Neural cell (in vitro differentiated cells): ENCODE measurements around the gene GRM3. TPM values are rescaled to one million over a fixed set of nuclear protein-coding genes. Genes with fewer than 3 reads are reported as not detected.

Experiments used
- H2AFZ ChIP-seq: fragments of 200-600, 300-800 bp; sonication (generic), shearing (Covaris generic); 2 replicates; pipeline ENCODE4 v1.6.0; 2014; ENCODE audit warnings: low read depth, mild to moderate bottlenecking, antibody characterized with exemption, low read length, moderate library complexity
- H3F3A ChIP-seq: fragments of 200-600 bp; shearing (Covaris generic); 2 replicates; pipeline ENCODE4 v1.6.1; 2016; ENCODE audit warnings: mild to moderate bottlenecking, moderate library complexity, mixed read lengths, antibody characterized with exemption, low read length; ENCODE audit not compliant: insufficient read depth, poor library complexity, severe bottlenecking
- H3K27ac ChIP-seq: fragments of 200-600, 300-800 bp; sonication (generic), shearing (Covaris generic); 2 replicates; pipeline ENCODE4 v1.5.1; 2014; ENCODE audit warnings: mild to moderate bottlenecking, low read length, moderate library complexity
- H3K27me3 ChIP-seq: fragments of 300-800, 200-600 bp; sonication (generic), shearing (Covaris generic); 2 replicates; pipeline ENCODE4 v1.6.0; 2014; ENCODE audit warnings: mild to moderate bottlenecking, low read depth, low read length, moderate library complexity; ENCODE audit not compliant: insufficient read depth
- H3K36me3 ChIP-seq: fragments of 300-800, 200-600 bp; sonication (generic), shearing (Covaris generic); 2 replicates; pipeline ENCODE4 v1.5.1; 2014; ENCODE audit warnings: mild to moderate bottlenecking, antibody characterized with exemption, low read length, moderate library complexity; ENCODE audit not compliant: insufficient read depth
- H3K4me2 ChIP-seq: fragments of 300-800, 200-600 bp; sonication (generic), shearing (Covaris generic); 2 replicates; pipeline ENCODE4 v1.6.0; 2014; ENCODE audit warnings: mild to moderate bottlenecking, low read length
- H3K4me3 ChIP-seq: fragments of 300-800, 200-600 bp; sonication (generic), shearing (Covaris generic); 2 replicates; pipeline ENCODE4 v1.5.1; 2014; ENCODE audit warnings: mild to moderate bottlenecking, low read length, moderate library complexity
- H3K79me2 ChIP-seq: fragments of 200-600 bp; shearing (Covaris generic); replicated peaks from 2 replicates; pipeline ENCODE4 v1.6.0; 2014; ENCODE audit warnings: mild to moderate bottlenecking, low read length, moderate library complexity; ENCODE audit not compliant: insufficient read depth
- H3K9ac ChIP-seq: fragments of 300-800, 200-600 bp; sonication (generic), shearing (Covaris generic); 2 replicates; pipeline ENCODE4 v1.6.1; 2016; ENCODE audit warnings: mild to moderate bottlenecking, low read length, mixed read lengths
- H3K9me2 ChIP-seq: fragments of 200-600 bp; shearing (Covaris generic); 2 replicates; pipeline ENCODE4 v1.6.1; 2016; ENCODE audit warnings: mild to moderate bottlenecking, low read length, mixed read lengths; ENCODE audit not compliant: insufficient read depth
- H3K9me3 ChIP-seq: fragments of 200-600, 300-800 bp; sonication (generic), shearing (Covaris generic); 2 replicates; pipeline ENCODE4 v1.6.1; 2016; ENCODE audit warnings: mild to moderate bottlenecking, mixed run types, low read length, moderate library complexity, mixed read lengths
- H4K20me1 ChIP-seq: fragments of 200-600 bp; shearing (Covaris generic); 2 replicates; pipeline ENCODE4 v1.6.1; 2016; ENCODE audit warnings: mild to moderate bottlenecking, mixed run types; ENCODE audit not compliant: insufficient read depth
- EP300 ChIP-seq: fragments of 450-650 bp; conservative IDR thresholded peaks from 2 replicates; pipeline ENCODE4 v1.6.1; 2014; ENCODE audit warnings: antibody characterized with exemption, mild to moderate bottlenecking, moderate library complexity; ENCODE audit not compliant: poor library complexity, severe bottlenecking
- EZH2 ChIP-seq: fragments of 200-600, 300-800 bp; shearing (Covaris generic), sonication (generic); IDR thresholded peaks from 2 replicates; pipeline ENCODE4 v1.6.1; 2014; ENCODE audit warnings: antibody characterized with exemption, low read length, borderline replicate concordance, mild to moderate bottlenecking; ENCODE audit not compliant: insufficient read depth, poor library complexity, severe bottlenecking
- MXI1 ChIP-seq: fragments of 450-650 bp; conservative IDR thresholded peaks from 2 replicates; pipeline ENCODE4 v1.6.1; 2014; ENCODE audit warnings: antibody characterized with exemption, mild to moderate bottlenecking; ENCODE audit not compliant: poor library complexity, severe bottlenecking
- POLR2AphosphoS5 ChIP-seq: IDR thresholded peaks from 2 replicates; pipeline ENCODE4 v1.6.1; 2012
- RAD21 ChIP-seq: fragments of 450-650 bp; conservative IDR thresholded peaks from 2 replicates; pipeline ENCODE4 v1.6.1; 2014; ENCODE audit warnings: antibody characterized with exemption, mild to moderate bottlenecking, moderate library complexity
- SMC3 ChIP-seq: fragments of 450-650 bp; conservative IDR thresholded peaks from 2 replicates; pipeline ENCODE4 v1.6.1; 2014; ENCODE audit warnings: antibody characterized with exemption, mild to moderate bottlenecking, moderate library complexity; ENCODE audit not compliant: poor library complexity
- TAF1 ChIP-seq: IDR thresholded peaks from 2 replicates; pipeline ENCODE4 v1.6.1; 2012; ENCODE audit warnings: low read depth
- polyA plus RNA-seq: library from polyadenylated mRNA; depleted of rRNA; stranded (reverse); fragments of >200 nt; gene quantifications from 2 replicates; pipeline ENCODE4 v1.2.3, GENCODE V29; 2014
- TF ChIP-seq, protein P1 (sequence below): IDR thresholded peaks from 2 replicates; pipeline ENCODE4 v1.6.1; 2012; ENCODE audit warnings: borderline replicate concordance
- TF ChIP-seq, protein P2 (sequence below): fragments of 450-650 bp; IDR thresholded peaks from 2 replicates; pipeline ENCODE4 v1.5.1; 2014; ENCODE audit warnings: antibody characterized with exemption, mild to moderate bottlenecking, moderate library complexity; ENCODE audit not compliant: poor library complexity, severe bottlenecking

Gene GRM3
- polyA plus RNA-seq, 1 donor from 2014 or later: 15.9 TPM

DNA sequence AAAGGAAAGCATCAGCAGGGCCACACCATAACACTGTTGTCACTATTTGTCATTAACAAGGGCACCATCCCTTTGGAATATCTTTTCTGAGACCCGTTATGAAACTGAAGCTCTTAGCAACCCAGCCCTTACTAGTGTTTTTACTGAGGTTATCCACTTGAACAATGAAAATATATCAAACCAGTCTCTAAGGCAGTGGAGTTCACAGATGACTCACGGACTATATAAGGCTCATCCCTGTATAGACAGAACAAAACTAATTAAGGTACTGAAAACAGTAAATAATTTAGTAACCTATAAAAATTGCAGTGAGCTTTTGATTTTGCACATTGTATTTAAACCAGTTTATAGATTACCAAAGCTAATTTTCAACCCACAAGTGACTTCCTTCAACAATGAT lies 219.7 kb downstream of the GRM3 start:
- Histone ChIP-seq H3K4me3 (no peak overlapping the region), H3K4me2 (no peak overlapping the region), H3K79me2 (no peaks in the 10 kb centered on the region), H3K9me3 (no peaks in the 10 kb centered on the region), H2AFZ (no peak overlapping the region), H3K9me2 (no peaks in the 10 kb centered on the region), H3K27me3 (no peaks in the 10 kb centered on the region), H3K27ac (no peak overlapping the region), H4K20me1 (no peaks in the 10 kb centered on the region), H3F3A (no peaks in the 10 kb centered on the region), H3K36me3 (no peaks in the 10 kb centered on the region), H3K9ac (no peak overlapping the region)
- TF ChIP-seq EP300 (no peak), EZH2 (no peak), MXI1 (no peak), POLR2AphosphoS5 (no peak), RAD21 (no peak), SMC3 (no peak)
- TF ChIP-seq, protein P1, sequence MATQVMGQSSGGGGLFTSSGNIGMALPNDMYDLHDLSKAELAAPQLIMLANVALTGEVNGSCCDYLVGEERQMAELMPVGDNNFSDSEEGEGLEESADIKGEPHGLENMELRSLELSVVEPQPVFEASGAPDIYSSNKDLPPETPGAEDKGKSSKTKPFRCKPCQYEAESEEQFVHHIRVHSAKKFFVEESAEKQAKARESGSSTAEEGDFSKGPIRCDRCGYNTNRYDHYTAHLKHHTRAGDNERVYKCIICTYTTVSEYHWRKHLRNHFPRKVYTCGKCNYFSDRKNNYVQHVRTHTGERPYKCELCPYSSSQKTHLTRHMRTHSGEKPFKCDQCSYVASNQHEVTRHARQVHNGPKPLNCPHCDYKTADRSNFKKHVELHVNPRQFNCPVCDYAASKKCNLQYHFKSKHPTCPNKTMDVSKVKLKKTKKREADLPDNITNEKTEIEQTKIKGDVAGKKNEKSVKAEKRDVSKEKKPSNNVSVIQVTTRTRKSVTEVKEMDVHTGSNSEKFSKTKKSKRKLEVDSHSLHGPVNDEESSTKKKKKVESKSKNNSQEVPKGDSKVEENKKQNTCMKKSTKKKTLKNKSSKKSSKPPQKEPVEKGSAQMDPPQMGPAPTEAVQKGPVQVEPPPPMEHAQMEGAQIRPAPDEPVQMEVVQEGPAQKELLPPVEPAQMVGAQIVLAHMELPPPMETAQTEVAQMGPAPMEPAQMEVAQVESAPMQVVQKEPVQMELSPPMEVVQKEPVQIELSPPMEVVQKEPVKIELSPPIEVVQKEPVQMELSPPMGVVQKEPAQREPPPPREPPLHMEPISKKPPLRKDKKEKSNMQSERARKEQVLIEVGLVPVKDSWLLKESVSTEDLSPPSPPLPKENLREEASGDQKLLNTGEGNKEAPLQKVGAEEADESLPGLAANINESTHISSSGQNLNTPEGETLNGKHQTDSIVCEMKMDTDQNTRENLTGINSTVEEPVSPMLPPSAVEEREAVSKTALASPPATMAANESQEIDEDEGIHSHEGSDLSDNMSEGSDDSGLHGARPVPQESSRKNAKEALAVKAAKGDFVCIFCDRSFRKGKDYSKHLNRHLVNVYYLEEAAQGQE: no peak
- TF ChIP-seq, protein P2, sequence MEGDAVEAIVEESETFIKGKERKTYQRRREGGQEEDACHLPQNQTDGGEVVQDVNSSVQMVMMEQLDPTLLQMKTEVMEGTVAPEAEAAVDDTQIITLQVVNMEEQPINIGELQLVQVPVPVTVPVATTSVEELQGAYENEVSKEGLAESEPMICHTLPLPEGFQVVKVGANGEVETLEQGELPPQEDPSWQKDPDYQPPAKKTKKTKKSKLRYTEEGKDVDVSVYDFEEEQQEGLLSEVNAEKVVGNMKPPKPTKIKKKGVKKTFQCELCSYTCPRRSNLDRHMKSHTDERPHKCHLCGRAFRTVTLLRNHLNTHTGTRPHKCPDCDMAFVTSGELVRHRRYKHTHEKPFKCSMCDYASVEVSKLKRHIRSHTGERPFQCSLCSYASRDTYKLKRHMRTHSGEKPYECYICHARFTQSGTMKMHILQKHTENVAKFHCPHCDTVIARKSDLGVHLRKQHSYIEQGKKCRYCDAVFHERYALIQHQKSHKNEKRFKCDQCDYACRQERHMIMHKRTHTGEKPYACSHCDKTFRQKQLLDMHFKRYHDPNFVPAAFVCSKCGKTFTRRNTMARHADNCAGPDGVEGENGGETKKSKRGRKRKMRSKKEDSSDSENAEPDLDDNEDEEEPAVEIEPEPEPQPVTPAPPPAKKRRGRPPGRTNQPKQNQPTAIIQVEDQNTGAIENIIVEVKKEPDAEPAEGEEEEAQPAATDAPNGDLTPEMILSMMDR: no peak

DNA sequence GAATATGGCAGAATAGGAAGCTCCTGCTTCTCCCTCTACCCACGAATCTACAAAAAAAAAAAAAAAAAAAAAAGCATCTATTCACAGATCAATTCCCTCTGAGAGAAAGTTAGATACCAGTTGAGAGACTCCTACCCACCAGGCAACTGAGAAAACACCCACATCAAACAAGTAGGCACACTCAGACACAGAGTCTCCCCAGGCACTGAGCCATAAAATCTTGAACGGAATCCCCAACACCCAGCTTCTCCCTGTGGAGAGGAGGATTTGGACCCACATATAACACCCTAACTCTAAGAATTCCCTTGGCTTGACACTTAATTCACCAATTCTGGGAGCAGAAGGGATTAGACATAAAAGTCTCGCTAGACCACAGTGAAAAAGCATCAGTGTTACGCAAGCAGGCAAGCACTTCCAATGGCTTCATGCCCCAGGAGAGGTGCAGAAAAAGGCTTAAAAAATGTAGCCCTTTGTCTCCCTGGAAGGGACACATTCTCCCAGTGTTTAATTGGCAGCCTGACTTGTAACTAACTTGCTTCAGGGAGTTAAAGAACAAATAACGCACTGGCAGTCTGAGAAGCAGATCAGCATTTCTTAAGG lies 223.6 kb downstream of the GRM3 start:
- TF ChIP-seq EP300: no peak
- no peak overlapping the region for H2AFZ ChIP-seq

GRCh38 chr7:86876146-86876545 lies 232.4 kb downstream of the GRM3 start:
- Histone ChIP-seq H3K9me3 (no peaks in the 10 kb centered on the region), H3K9ac (no peak overlapping the region), H2AFZ (no peak overlapping the region), H3K4me3 (no peak overlapping the region), H3K79me2 (no peaks in the 10 kb centered on the region), H4K20me1 (no peaks in the 10 kb centered on the region), H3F3A (no peaks in the 10 kb centered on the region), H3K27me3 (no peaks in the 10 kb centered on the region), H3K36me3 (no peaks in the 10 kb centered on the region), H3K4me2 (no peak overlapping the region), H3K9me2 (no peaks in the 10 kb centered on the region), H3K27ac (no peak overlapping the region)
- TF ChIP-seq TAF1 (no peak), MXI1 (no peak), SMC3 (no peak), EP300 (no peak), EZH2 (no peak), RAD21 (no peak), POLR2AphosphoS5 (no peak)
- TF ChIP-seq, protein P2: no peak
- TF ChIP-seq, protein P1: no peak

More for the DNA sequence above, 223.6 kb downstream of the GRM3 start:
- Histone ChIP-seq H3F3A (no peaks in the 10 kb centered on the region), H3K4me2 (no peak overlapping the region), H3K27ac (no peak overlapping the region), H3K4me3 (no peak overlapping the region), H3K9me3 (no peaks in the 10 kb centered on the region), H3K9me2 (no peaks in the 10 kb centered on the region), H3K9ac (no peak overlapping the region), H4K20me1 (no peaks in the 10 kb centered on the region), H3K27me3 (no peaks in the 10 kb centered on the region), H3K79me2 (no peaks in the 10 kb centered on the region), H3K36me3 (no peaks in the 10 kb centered on the region)
